HL-60/S4 treated with phorbol 12-myristate 13-acetate at 8.2 ng/mL for 4 days and 3 days (cell line): ENCODE data around the gene SLC35E2B.
"Not testable (repeated sequence)": the region's sequence is repeated elsewhere in the genome, so short reads cannot be mapped to it uniquely, and the experiment has no call there.

Source experiments
- in situ Hi-C: fragments of 300-500 bp; cut with MboI; formaldehyde crosslinking; loops from 2 replicates; pipeline ENCODE4 v1.15.0; 2022; ENCODE audit warnings: low sequenced_read_pairs

SLC35E2B gene

GRCh38 chr1:1692714-1693647 lies at the start of gene SLC35E2B:
Gene SLC35E2B, minus strand, starts transcription at chr1:1692795. Its CDS starts 16,096 bp downstream, at chr1:1676699.
- in situ Hi-C loops: not testable (repeated sequence)

GRCh38 chr1:1741013-1741412 lies 48.4 kb upstream of the SLC35E2B start:
- in situ Hi-C loops: not testable (repeated sequence)

GRCh38 chr1:1738799-1739337 lies 46.3 kb upstream of the SLC35E2B start:
- in situ Hi-C loops: not testable (repeated sequence)

- in situ Hi-C loops: not testable (repeated sequence)
Measured at GRCh38 chr1:1737675-1738590, 45.3 kb upstream of the SLC35E2B start.

- in situ Hi-C loops: no loop called here
Measured at GRCh38 chr1:1732381-1732780, 39.8 kb upstream of the SLC35E2B start.

- in situ Hi-C loops: no loop called here
Measured at GRCh38 chr1:1730870-1731269, 38.3 kb upstream of the SLC35E2B start.

- in situ Hi-C loops: not testable (repeated sequence)
Measured at GRCh38 chr1:1730230-1730629, 37.6 kb upstream of the SLC35E2B start.

GRCh38 chr1:1729116-1729816 lies 36.7 kb upstream of the SLC35E2B start:
- in situ Hi-C loops: not testable (repeated sequence)

- in situ Hi-C loops: not testable (repeated sequence)
Measured at GRCh38 chr1:1728308-1729005, 35.9 kb upstream of the SLC35E2B start.

GRCh38 chr1:1727131-1727651 lies 34.6 kb upstream of the SLC35E2B start:
- in situ Hi-C loops: not testable (repeated sequence)

- in situ Hi-C loops: not testable (repeated sequence)
Measured at GRCh38 chr1:1726088-1726487, 33.5 kb upstream of the SLC35E2B start.

- in situ Hi-C loops: not testable (repeated sequence)
Measured at GRCh38 chr1:1724035-1724864, 31.7 kb upstream of the SLC35E2B start, which contains the start of gene CDK11A. Gene CDK11A, minus strand, starts transcription at chr1:1724357. Its CDS starts 1,539 bp downstream, at chr1:1722818.

GRCh38 chr1:1721201-1721600 lies 28.6 kb upstream of the SLC35E2B start:
- in situ Hi-C loops: no loop called here

GRCh38 chr1:1715109-1715883 lies 22.7 kb upstream of the SLC35E2B start:
- in situ Hi-C loops: not testable (repeated sequence)

- in situ Hi-C loops: not testable (repeated sequence)
Measured at GRCh38 chr1:1707897-1708296, 15.3 kb upstream of the SLC35E2B start.

GRCh38 chr1:1707241-1707640 lies 14.6 kb upstream of the SLC35E2B start:
- in situ Hi-C loops: not testable (repeated sequence)

GRCh38 chr1:1705623-1706022 lies 13.0 kb upstream of the SLC35E2B start:
- in situ Hi-C loops: not testable (repeated sequence)
